GM19035 (cell line): ENCODE results near the gene TANK.

Experiments
- ATAC-seq: cut with Tn5 transposase; IDR thresholded peaks from one replicate; pipeline ENCODE4 v1.9.1; 2021; ENCODE audit not compliant: unreplicated experiment

Gene TANK, protein sequence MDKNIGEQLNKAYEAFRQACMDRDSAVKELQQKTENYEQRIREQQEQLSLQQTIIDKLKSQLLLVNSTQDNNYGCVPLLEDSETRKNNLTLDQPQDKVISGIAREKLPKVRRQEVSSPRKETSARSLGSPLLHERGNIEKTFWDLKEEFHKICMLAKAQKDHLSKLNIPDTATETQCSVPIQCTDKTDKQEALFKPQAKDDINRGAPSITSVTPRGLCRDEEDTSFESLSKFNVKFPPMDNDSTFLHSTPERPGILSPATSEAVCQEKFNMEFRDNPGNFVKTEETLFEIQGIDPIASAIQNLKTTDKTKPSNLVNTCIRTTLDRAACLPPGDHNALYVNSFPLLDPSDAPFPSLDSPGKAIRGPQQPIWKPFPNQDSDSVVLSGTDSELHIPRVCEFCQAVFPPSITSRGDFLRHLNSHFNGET

GRCh38 chr2:161160226-161161073 is at the start of gene TANK:
Gene TANK (plus strand): TSS chr2:161160428. CDS start chr2:161179663, 19,235 bp downstream.
- peak; percentile 89 for ATAC-seq

GRCh38 chr2:161111531-161111930 is 48.7 kb upstream of the TANK start:
- ATAC-seq = no peak

DNA sequence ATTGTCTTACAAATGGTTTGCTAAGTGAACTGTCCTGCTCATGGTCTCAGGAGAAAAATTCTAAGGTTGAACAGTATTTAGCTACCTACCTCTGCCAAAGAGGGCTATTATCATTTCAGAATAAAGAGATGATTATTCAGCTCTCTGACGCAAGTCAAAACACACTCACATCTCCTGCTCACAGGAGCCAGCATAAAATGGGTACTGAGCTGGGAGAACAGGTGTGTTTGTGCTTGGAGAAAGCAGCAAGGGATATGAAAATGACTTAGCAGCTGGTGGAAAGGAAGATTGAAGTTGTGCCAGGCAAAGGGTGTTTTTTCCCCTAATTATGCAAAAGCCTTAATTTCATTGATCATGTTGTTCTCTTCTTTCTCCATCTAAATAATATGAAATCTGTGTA is 47.3 kb upstream of the TANK start:
- no peak for ATAC-seq

- no peak for ATAC-seq
These were observed 46.3 kb upstream of the TANK start for GRCh38 chr2:161113693-161114575.

DNA sequence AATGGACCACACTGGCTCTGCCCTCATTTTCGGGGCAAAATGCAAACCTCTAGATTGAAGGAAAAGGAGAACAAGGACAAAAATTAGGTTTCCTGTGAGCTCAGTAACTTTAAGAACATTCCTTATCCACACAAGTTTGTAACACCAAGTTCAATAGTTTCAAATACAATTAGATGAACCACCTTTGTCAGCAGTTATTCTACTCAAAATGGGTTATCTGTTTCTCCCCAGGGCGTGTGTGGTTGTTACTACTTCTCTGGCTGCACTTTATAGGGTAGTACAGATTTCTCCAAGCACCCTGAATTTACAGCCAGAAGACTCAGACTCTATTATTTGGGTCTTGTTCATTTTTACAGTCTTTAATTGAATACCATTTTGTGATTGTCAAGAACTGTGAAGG is 45.0 kb upstream of the TANK start:
- ATAC-seq = no peak

DNA sequence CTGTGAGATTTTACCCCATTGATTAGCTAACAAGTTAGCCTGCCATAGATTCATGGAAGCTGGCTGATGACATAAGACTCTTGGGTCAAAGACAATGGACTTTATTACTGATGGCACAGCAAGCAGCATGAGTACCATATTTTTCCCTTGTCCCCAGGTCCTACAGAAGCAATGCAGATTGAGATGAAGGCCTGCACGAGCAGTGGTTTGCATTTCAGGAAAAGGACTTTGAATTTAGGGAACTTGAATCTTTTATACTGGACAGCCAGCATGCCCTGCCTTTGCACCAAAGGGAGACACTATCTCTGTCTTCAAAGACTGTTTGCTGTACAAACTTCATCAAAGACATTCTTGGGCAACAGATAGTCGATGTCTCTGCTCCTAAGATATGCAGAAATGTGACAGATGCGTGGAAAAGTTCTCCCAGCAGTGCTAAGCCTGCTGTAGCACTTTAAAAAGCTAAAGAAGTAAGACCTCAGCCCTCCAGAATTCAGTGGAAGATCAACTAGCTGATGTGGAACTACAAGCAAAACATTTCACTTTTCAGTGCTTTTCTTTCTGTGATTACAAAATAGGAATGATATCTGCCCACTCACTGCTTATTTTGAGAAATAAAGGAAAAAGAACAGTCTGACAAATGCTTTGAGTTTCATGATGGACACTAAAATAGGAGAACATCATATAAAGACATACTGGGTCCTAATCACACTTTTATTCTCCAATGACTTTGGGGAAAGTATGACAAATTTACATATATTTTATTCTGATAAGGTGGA is 44.4 kb upstream of the TANK start:
- ATAC-seq = no peak

DNA sequence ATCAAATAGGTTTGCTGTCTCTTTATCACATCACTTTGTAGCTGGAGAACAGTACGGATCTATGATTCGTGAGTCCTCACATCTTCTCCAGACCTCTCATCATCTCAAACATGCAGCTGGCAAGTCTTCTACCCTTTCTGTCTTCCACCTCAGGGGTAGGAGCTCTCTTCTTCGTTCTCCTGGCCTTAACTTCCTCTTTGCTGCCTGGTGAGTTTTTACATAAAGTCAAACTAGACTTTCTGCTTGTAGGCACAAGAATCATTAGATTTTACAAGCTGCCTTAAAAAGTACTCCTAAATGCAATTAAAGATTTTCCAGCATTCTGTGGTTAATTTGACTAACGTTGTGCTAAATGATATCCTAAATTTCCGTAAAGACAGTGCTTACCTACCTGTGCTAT is 43.7 kb upstream of the TANK start:
- ATAC-seq = no peak

GRCh38 chr2:161117506-161117905 is 42.7 kb upstream of the TANK start:
- ATAC-seq = no peak

DNA sequence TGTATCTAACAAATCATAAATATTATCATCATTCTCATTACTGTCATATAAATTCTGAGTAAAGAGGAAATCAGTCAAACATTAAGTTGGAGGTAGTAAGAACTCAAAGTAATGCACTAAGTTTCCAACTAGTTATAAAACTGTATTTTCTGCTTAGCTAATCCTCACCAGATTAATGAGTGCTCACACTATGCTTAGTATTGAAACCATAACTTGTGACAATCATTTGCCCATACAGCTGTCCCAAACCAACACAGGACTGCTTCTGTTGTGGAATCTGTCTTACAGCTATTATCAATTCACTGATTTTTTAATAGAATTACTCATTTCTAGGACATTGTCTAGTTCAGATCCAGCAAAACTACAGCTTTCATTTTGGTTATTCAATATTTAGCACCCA is 41.5 kb upstream of the TANK start:
- ATAC-seq = no peak

GRCh38 chr2:161119483-161119882 is 40.7 kb upstream of the TANK start:
- no peak for ATAC-seq

DNA sequence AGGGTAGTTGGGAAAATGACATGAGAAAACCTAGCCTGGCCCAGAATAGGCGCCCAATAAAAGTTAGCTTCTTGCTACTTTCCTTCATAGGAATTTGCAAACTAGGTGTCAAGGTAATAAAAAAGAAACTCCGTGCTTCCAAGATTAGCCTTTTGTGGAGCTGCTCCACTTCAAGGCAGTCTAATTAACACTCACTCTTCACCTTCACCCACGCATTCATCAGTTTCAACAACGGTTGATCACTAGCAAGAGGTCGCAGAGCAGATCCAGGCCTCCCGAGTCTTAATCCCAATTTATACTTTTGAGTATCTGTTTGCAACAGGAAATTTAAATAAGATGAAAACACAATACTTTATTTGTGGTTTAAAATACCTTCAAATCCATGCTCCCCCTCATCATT is 39.5 kb upstream of the TANK start:
- ATAC-seq = no peak

GRCh38 chr2:161121622-161122021 is 38.6 kb upstream of the TANK start:
- no peak for ATAC-seq

DNA sequence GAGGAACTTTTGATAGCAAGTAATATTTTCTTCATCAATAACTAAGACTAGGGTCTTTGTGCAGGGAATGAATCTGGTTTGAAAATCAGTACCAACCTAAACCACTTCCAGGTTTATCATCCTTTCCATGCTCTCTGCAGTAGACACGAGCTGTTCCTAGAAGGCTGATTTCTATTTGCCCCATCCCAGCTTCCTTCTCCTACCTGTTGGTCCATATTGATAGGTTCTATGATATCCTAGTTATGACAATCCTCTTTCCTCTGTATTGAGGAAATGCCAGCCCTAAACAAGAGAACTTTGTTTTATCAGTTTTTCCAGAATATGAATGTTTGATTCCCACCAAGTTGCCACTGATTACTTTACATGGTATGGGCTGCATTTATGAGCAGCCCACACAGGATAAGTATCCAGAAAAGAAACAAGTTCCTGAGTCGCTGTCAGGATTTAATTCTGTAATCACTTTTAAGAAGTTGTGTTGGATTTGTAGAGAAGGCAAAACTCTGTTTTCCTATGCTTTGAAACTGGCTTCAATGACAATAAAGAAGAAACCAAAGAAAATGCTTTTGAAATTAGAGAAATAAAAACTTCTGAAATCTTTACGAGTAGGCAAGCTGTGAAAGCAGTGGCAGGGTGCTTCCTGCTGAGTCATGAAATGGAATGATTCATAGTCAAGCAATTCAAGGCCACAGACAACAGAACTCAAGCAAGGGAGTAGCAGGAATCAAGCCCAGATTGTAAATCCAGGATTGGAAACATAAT is 37.3 kb upstream of the TANK start:
- no peak for ATAC-seq

- ATAC-seq = no peak
These were observed 36.6 kb upstream of the TANK start for GRCh38 chr2:161123531-161124030.

GRCh38 chr2:161124201-161124600 is 36.0 kb upstream of the TANK start:
- ATAC-seq = no peak

DNA sequence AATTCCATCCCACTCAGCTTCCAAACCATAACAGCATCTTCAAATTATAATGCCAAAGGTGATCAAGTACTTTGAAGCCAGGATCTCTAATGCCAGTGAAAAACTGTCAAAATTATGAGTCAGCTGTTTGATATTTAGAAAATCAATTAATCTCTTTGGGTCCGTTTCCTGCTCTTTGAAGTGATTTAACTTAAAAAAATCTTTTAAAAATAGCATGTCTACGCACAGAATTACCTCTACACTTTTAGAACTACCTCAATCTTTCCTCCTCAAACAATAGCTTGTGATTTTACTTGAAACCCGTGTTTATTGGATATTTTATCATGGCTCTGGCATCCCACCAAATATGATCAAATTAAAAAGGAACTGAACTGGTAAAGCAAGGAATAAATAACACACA is 31.3 kb upstream of the TANK start:
- no peak for ATAC-seq

GRCh38 chr2:161130354-161130753 is 29.9 kb upstream of the TANK start:
- ATAC-seq = no peak

DNA sequence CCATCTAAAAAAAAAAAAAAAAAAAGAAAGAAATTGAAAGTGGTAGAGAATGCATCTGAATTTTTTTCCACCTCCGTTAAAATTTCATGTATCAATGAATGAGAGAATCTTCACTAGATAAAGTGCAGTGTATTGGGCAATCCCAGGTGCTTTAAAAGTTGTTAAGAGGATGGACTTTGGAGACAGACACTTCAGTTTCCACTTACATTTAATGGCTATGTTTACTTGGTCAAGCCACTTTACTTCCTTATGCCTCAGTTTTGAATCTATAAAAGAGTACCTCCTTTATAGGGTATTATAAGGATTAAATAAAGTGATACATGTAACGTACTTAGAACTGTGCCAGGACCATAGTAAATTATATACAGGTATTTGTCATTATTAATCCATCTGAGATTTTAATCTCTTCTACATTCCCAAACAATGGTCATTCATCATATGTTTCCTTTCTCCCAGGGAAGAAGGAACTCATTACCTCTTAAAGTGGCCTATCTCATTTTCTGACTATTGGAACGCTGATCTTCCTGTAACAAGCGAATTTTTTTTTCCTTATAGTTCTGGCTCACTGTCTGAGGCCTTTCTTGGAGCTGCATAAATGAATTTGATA is 29.1 kb upstream of the TANK start:
- no peak for ATAC-seq

GRCh38 chr2:161131804-161132203 is 28.4 kb upstream of the TANK start:
- ATAC-seq = no peak
